ENCODE results near the gene RBM5.

- no peak for TF ChIP-seq CTCF (IDR thresholded peaks at IDR 0.05 in 2 of 3, conservative IDR thresholded peaks at IDR 0.05 in 1 of 3; ENCODE audit: control insufficient read depth in 2 of 3, extremely low read depth in 1 of 3, insufficient read depth in 1 of 3, low read depth in 3 of 3, low read length in 3 of 3)
- TF ChIP-seq POLR2A (IDR thresholded peaks at IDR 0.05; ENCODE audit: low read depth, low read length), result no peak
- TF ChIP-seq LARP7 (IDR thresholded peaks at IDR 0.05), result no peak
- TF ChIP-seq NR2C1 (IDR thresholded peaks at IDR 0.05), result no peak
- TF ChIP-seq JUND (IDR thresholded peaks at IDR 0.05; ENCODE audit: low read depth, low read length), result no peak
- TF ChIP-seq EGR1 (IDR thresholded peaks at IDR 0.05; ENCODE audit: borderline replicate concordance in 1 of 2, low read depth in 2 of 2, low read length in 2 of 2), result no peak
- no peak for TF ChIP-seq TAF1 (IDR thresholded peaks at IDR 0.05; ENCODE audit: borderline replicate concordance, low read depth, low read length)
- TF ChIP-seq NRF1 (conservative IDR thresholded peaks at IDR 0.05; ENCODE audit: low read depth, low read length), result no peak
Observed at GRCh38 chr3:50163572-50164455, 75.1 kb downstream of the RBM5 start.
